ENCODE data around the gene MYH8.

GRCh38 chr17:10463402-10463801, 41.7 kb upstream of the MYH8 start:
- no peak for TF ChIP-seq CTCF (IDR thresholded peaks at IDR 0.05)
- TF ChIP-seq POLR2A (IDR thresholded peaks at IDR 0.05): no peak
